HG02571 (cell line): ENCODE measurements around the gene CFAP91.

ENCODE experiments used
- ATAC-seq: cut with Tn5 transposase; IDR thresholded peaks from one replicate; pipeline ENCODE4 v1.9.1; 2021; ENCODE audit warnings: mild to moderate bottlenecking, moderate library complexity; ENCODE audit not compliant: unreplicated experiment

The CFAP91 gene

GRCh38 chr3:119738741-119739140 lies 35.9 kb downstream of the CFAP91 start:
- no peak for ATAC-seq

GRCh38 chr3:119741657-119742590 lies 39.1 kb downstream of the CFAP91 start:
- no peak for ATAC-seq

- ATAC-seq: no peak
These were observed 41.1 kb downstream of the CFAP91 start for GRCh38 chr3:119743921-119744320.

- ATAC-seq: no peak
These were observed 43.1 kb downstream of the CFAP91 start for GRCh38 chr3:119745942-119746341.

GRCh38 chr3:119746423-119746822 lies 43.6 kb downstream of the CFAP91 start:
- ATAC-seq: no peak

- ATAC-seq: no peak
These were observed 44.5 kb downstream of the CFAP91 start for GRCh38 chr3:119747357-119747756.

- ATAC-seq: no peak
These were observed 46.2 kb downstream of the CFAP91 start for GRCh38 chr3:119748991-119749390.

- no peak for ATAC-seq
These were observed 48.6 kb downstream of the CFAP91 start for GRCh38 chr3:119751423-119751822.
